Activated CD4-positive, alpha-beta memory T cell treated with anti-CD3 and anti-CD28 coated beads for 36 hours (primary cell): ENCODE measurements around the gene ZYG11B. TPM values are rescaled to one million over a fixed set of nuclear protein-coding genes. Genes with fewer than 3 reads are reported as not detected.
"Not testable (repeated sequence)": the region's sequence is repeated elsewhere in the genome, so short reads cannot be mapped to it uniquely, and the experiment has no call there.

ENCODE experiments used
- CTCF ChIA-PET: fragments of 350-600 bp; sonication (Branson Sonifier 250); formaldehyde crosslinking; loops from one replicate; lab custom pipeline; 2021; ENCODE audit warnings: antibody characterized with exemption, inconsistent platforms; lab: Charles Lee
- POLR2A ChIA-PET: fragments of 350-600 bp; sonication (Branson Sonifier 250); formaldehyde crosslinking; loops from one replicate; lab custom pipeline; 2021; ENCODE audit warnings: antibody characterized with exemption; lab: Charles Lee
- DNase-seq: peaks from one replicate; pipeline ENCODE4 v3.0.0-alpha.2; 2020
- H3K27ac Mint-ChIP-seq: one replicate; pipeline ENCODE4 v1.8.0; 2021; ENCODE audit warnings: mixed read lengths
- H3K27me3 Mint-ChIP-seq: one replicate; pipeline ENCODE4 v1.8.0; 2021; ENCODE audit warnings: mixed read lengths
- H3K36me3 Mint-ChIP-seq: one replicate; pipeline ENCODE4 v1.8.0; 2021; ENCODE audit warnings: mixed read lengths
- H3K4me1 Mint-ChIP-seq: one replicate; pipeline ENCODE4 v1.8.0; 2021; ENCODE audit warnings: low read depth, mixed read lengths
- H3K4me3 Mint-ChIP-seq: one replicate; pipeline ENCODE4 v1.8.0; 2021; ENCODE audit warnings: mild to moderate bottlenecking, mixed read lengths
- H3K9me3 Mint-ChIP-seq: one replicate; pipeline ENCODE4 v1.8.0; 2021; ENCODE audit warnings: mixed read lengths
- intact Hi-C: fragments of 100-400 bp; cut with micrococcal nuclease; formaldehyde crosslinking; loops from one replicate; pipeline ENCODE4 v1.15.1; 2023
- total RNA-seq, 2 experiments: library from RNA; stranded (reverse); gene quantifications; one replicate each; pipeline ENCODE4 v1.2.3, GENCODE V29; 2021

The ZYG11B gene
- total RNA-seq, 2 experiments from 2014 or later = 14.2 to 14.8 TPM

DNA sequence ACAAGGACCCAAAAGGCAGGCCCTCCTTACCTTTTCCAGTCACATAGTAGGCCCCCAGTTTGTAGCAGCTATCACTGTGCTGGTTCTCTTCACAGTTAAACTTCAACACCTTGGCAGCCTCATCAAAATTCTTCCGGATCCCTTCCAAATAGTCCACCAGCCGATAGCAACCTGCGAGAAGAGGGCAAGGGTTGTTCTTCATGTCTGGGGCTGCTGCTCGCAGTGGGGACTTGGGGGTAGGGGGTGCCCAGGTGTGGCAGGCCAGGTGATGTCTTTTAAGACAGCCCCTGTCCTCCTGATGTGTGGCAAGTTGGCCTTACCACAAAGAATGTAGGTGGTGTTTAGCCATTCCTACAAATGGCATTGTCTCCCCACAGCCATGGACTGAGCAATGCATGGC lies 33.6 kb upstream of the ZYG11B start:
- Mint-ChIP-seq H3K4me1 (peaks cover 18% of the 10 kb centered on the region), H3K4me3 (no peak overlapping the region), H3K9me3 (no peaks in the 10 kb centered on the region), H3K36me3 (peaks cover 32% of the 10 kb centered on the region), H3K27ac (no peak overlapping the region), H3K27me3 (no peaks in the 10 kb centered on the region)
- CTCF ChIA-PET = interaction anchor here (0.8 to 1.4 kb wide), 2 partner anchors 10 to 489 kb away, joined by 3 read pairs; no protein-coding TSS in a partner anchor
- POLR2A ChIA-PET = no interaction called here
- intact Hi-C loops = no loop called here
- no peak for DNase-seq

- not testable (repeated sequence) for H3K27me3 Mint-ChIP-seq
- CTCF ChIA-PET = interaction anchor here (0.8 to 1.4 kb wide), 2 partner anchors 9 to 489 kb away, joined by 3 read pairs; no protein-coding TSS in a partner anchor
- H3K4me1 Mint-ChIP-seq = peaks cover 19% of the 10 kb centered on the region
These were observed 32.9 kb upstream of the ZYG11B start for GRCh38 chr1:52693351-52693750.

GRCh38 chr1:52693843-52694242 lies 32.4 kb upstream of the ZYG11B start:
- Mint-ChIP-seq H3K9me3 (no peaks in the 10 kb centered on the region), H3K36me3 (peaks cover 32% of the 10 kb centered on the region), H3K27me3 (no peaks in the 10 kb centered on the region), H3K4me1 (peaks cover 24% of the 10 kb centered on the region), H3K4me3 (no peak overlapping the region), H3K27ac (no peak overlapping the region)
- ChIA-PET CTCF (interaction anchor here (1.0 to 1.4 kb wide), 2 partner anchors 8 to 9 kb away, joined by 3 read pairs; no protein-coding TSS in a partner anchor), POLR2A (no interaction called here)
- intact Hi-C loops = no loop called here
- no peak for DNase-seq

More at GRCh38 chr1:52693351-52693750, 32.9 kb upstream of the ZYG11B start:
- H3K9me3 Mint-ChIP-seq, DNase-seq, intact Hi-C loops, H3K27ac Mint-ChIP-seq, H3K4me3 Mint-ChIP-seq, POLR2A ChIA-PET: not testable (repeated sequence)
- H3K36me3 Mint-ChIP-seq = peaks cover 32% of the 10 kb centered on the region

- intact Hi-C loops = no loop called here
- H3K4me1 Mint-ChIP-seq = peaks cover 25% of the 10 kb centered on the region
- H3K27me3 Mint-ChIP-seq = no peaks in the 10 kb centered on the region
- ChIA-PET CTCF (interaction anchor here (0.7 kb wide), 1 partner anchor 9 kb away, joined by 4 read pairs; no protein-coding TSS in a partner anchor), POLR2A (no interaction called here)
- no peaks in the 10 kb centered on the region for H3K9me3 Mint-ChIP-seq
- H3K27ac Mint-ChIP-seq = no peak overlapping the region
- H3K4me3 Mint-ChIP-seq = no peak overlapping the region
- no peak for DNase-seq
- peaks cover 29% of the 10 kb centered on the region for H3K36me3 Mint-ChIP-seq
These were observed 30.6 kb upstream of the ZYG11B start for GRCh38 chr1:52695627-52696026.

GRCh38 chr1:52697795-52698674 lies 28.2 kb upstream of the ZYG11B start, which contains the start of gene COA7:
TSS of gene COA7 (minus strand) at chr1:52698347. CDS start at chr1:52698326, 21 bp downstream.
- ChIA-PET CTCF (interaction anchor here (1.0 to 3.4 kb wide), 3 partner anchors 11 to 294 kb away, joined by 3 to 16 read pairs (median 4); partner anchors contain the start of genes ECHDC2, ORC1 and PRPF38A), POLR2A (interaction anchor here (1.0 kb wide), 1 partner anchor 293 kb away, joined by 4 read pairs; the partner anchor contains the start of gene PRPF38A)
- H3K36me3 Mint-ChIP-seq = peaks cover 13% of the 10 kb centered on the region
- H3K27ac Mint-ChIP-seq = peak within 1 kb of the TSS; percentile 83
- peak within 1 kb of the TSS; percentile 93 for H3K4me3 Mint-ChIP-seq
- H3K4me1 Mint-ChIP-seq = peaks cover 29% of the 10 kb centered on the region
- DNase-seq = peak; percentile 83
- no peaks in the 10 kb centered on the region for H3K9me3 Mint-ChIP-seq
- H3K27me3 Mint-ChIP-seq = no peaks in the 10 kb centered on the region
- intact Hi-C loops = loop anchor here (1.0 kb wide), 1 partner anchor 317 kb away; no protein-coding TSS in a partner anchor

DNA sequence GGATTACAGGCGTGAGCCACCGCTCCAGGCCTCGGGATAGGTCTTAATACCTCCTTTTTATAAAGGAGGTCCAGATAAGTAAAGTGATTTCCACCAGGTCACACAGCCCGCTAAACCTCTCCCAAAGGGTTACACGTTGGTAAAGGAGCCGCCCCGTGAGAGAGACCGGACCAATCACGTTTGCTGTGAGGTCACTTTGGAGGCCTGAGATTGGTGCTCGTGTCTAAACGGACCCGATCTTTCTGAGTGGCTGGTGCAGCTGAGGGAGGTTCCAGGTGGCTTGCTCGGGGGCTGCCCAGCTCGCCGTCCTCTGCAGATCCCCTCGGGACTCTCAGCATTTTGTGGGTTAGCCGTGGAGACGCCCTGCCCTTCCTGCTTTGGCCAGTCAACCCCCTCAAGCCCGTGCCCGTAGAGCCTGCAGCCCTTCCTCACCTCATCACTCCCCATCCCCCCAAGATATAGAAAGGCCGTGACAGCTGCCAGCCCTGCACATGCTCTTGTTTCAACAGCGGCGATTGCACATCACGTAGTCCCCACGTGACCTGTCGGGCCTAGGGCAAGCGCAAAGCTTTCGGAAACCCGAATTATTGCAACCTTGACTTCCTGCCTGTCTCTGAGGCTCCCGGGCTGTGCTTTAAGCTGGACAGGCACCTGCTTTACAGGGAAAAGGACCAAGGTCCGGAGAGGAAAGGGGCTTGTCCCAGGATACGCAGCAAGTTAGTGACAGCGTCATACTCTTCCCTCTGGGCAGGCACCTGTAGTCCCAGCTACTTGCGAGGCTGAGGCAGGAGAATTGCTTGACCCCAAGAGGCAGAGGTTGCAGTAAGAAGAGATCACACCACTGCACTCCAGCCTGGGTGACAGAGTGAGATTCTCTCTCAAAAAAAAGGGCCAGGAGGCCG lies 23.1 kb upstream of the ZYG11B start:
- Mint-ChIP-seq H3K9me3 (no peaks in the 10 kb centered on the region), H3K27ac (peak overlapping the region; percentile 94), H3K4me1 (peaks cover 22% of the 10 kb centered on the region), H3K27me3 (no peaks in the 10 kb centered on the region), H3K4me3 (peak overlapping the region; percentile 90), H3K36me3 (peaks cover under 1% of the 10 kb centered on the region)
- ChIA-PET POLR2A (interaction anchor here (0.5 to 1.5 kb wide), 9 partner anchors 10 to 647 kb away, joined by 3 to 7 read pairs (median 4); partner anchors contain the start of genes BTF3L4, ORC1, PRPF38A and ZYG11B), CTCF (interaction anchor here (0.6 to 1.5 kb wide), 10 partner anchors 10 to 647 kb away, joined by 3 to 10 read pairs (median 4); partner anchors contain the start of genes BTF3L4, ECHDC2, ZYG11A and ZYG11B)
- DNase-seq = peak; percentile 91
- intact Hi-C loops = loop anchor here (1.0 to 5.0 kb wide), 8 partner anchors 23 to 494 kb away; partner anchors contain the start of genes CC2D1B, CPT2, ECHDC2 and ZYG11A

- ChIA-PET POLR2A (no interaction called here), CTCF (interaction anchor here (1.0 kb wide), 1 partner anchor 20 kb away, joined by 3 read pairs; no protein-coding TSS in a partner anchor)
- intact Hi-C loops = no loop called here
- Mint-ChIP-seq H3K36me3 (no peaks in the 10 kb centered on the region), H3K9me3 (no peaks in the 10 kb centered on the region), H3K27ac (no peak overlapping the region), H3K27me3 (no peaks in the 10 kb centered on the region), H3K4me3 (no peak overlapping the region), H3K4me1 (peaks cover 15% of the 10 kb centered on the region)
- no peak for DNase-seq
These were observed 20.1 kb upstream of the ZYG11B start for GRCh38 chr1:52706136-52706670.

GRCh38 chr1:52706941-52707926 lies 19.0 kb upstream of the ZYG11B start:
- Mint-ChIP-seq H3K36me3 (no peaks in the 10 kb centered on the region), H3K27ac (no peak overlapping the region), H3K4me3 (no peak overlapping the region), H3K27me3 (no peaks in the 10 kb centered on the region), H3K9me3 (no peaks in the 10 kb centered on the region), H3K4me1 (peaks cover 12% of the 10 kb centered on the region)
- CTCF ChIA-PET = interaction anchor here (1.0 kb wide), 1 partner anchor 21 kb away, joined by 3 read pairs; no protein-coding TSS in a partner anchor
- POLR2A ChIA-PET = no interaction called here
- no peak for DNase-seq
- intact Hi-C loops = no loop called here

DNA sequence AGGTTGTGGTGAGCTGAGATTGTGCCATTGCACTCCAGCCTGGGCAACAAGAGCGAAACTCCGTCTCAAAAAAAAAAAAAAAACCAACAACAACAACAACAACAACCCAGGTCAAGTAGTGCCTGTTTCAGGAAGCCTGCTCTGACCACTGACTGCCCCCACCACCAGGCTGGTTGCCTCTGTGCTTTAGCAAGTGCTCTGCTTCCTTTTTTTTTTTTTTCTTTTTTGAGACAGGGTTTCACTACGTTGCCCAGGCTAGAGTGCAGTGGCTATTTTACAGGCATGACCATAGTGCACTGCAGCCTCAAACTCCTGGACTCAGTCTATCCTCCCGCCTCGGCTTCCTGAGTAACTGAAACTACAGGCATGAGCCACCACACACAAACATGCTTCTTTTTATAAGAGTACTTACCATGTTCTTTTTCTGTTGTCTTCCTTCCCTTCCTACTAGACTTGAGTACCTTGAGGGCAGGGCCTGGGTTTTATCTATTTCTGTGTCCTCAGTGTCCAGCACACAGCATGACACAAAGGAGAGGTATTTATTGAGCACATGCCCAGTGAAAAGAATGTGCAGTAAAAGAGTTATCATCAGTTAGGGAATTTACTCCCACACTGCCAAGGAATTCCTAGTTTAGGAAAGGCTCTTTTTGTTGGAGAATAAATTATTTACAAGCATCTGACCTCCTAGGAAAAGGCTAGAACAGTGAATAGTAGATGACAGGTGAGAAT lies 18.2 kb upstream of the ZYG11B start:
- CTCF ChIA-PET = no interaction called here

DNA sequence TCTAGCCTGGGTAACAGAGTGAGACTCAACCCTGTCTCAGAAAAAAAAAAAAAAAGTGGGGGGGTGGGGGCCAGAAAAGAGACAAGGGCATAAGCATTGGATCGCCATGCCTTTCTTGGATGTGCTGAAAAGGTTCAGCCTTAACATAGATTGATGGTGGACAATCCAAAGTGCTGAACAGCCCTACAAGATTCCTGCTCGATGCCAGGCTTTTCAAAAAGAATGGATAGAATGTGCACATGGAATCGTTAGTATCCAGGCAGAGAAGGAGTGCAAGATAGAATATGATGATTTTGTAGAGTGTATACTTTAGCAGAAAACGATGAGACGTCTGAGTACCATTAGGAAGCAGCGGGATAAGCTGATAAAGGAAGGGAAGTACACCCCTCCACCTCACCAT lies 17.2 kb upstream of the ZYG11B start:
- Mint-ChIP-seq H3K4me1 (no peaks in the 10 kb centered on the region), H3K27ac (no peak overlapping the region), H3K4me3 (no peak overlapping the region), H3K9me3 (no peaks in the 10 kb centered on the region), H3K36me3 (no peaks in the 10 kb centered on the region), H3K27me3 (no peaks in the 10 kb centered on the region)
- ChIA-PET CTCF (no interaction called here), POLR2A (no interaction called here)
- DNase-seq = no peak
- intact Hi-C loops = no loop called here

More for the DNA sequence above, 18.2 kb upstream of the ZYG11B start:
- no peaks in the 10 kb centered on the region for H3K36me3 Mint-ChIP-seq
- H3K27ac Mint-ChIP-seq = no peak overlapping the region
- DNase-seq = no peak
- intact Hi-C loops = no loop called here
- H3K4me1 Mint-ChIP-seq = peaks cover 7% of the 10 kb centered on the region
- no peaks in the 10 kb centered on the region for H3K9me3 Mint-ChIP-seq
- POLR2A ChIA-PET = no interaction called here
- no peak overlapping the region for H3K4me3 Mint-ChIP-seq
- H3K27me3 Mint-ChIP-seq = no peaks in the 10 kb centered on the region
